Neuronal stem cell (in vitro differentiated cells): ENCODE results near the gene BABAM2. TPM values are rescaled to one million over a fixed set of nuclear protein-coding genes. Genes with fewer than 3 reads are reported as not detected.

Experiments used
- DNase-seq: peaks from one replicate; pipeline ENCODE4 v3.0.0-alpha.2; 2013; ENCODE audit warnings: low spot score
- H2AFZ ChIP-seq: one replicate; pipeline ENCODE4 v1.6.1; 2013; ENCODE audit warnings: mild to moderate bottlenecking, low read length, inconsistent platforms
- H2AK5ac ChIP-seq: 2 replicates; pipeline ENCODE4 v1.6.1; 2013; ENCODE audit warnings: low read depth, mild to moderate bottlenecking, inconsistent platforms, low read length, moderate library complexity, mixed read lengths
- H2BK120ac ChIP-seq: 2 replicates; pipeline ENCODE4 v1.6.1; 2013; ENCODE audit warnings: low read depth, mild to moderate bottlenecking, inconsistent platforms, low read length, moderate library complexity, mixed read lengths
- H2BK12ac ChIP-seq: one replicate; pipeline ENCODE4 v1.6.1; 2013; ENCODE audit warnings: low read length, inconsistent platforms
- H2BK15ac ChIP-seq: 2 replicates; pipeline ENCODE4 v1.6.1; 2013; ENCODE audit warnings: mild to moderate bottlenecking, low read length, inconsistent platforms, mixed read lengths
- H2BK5ac ChIP-seq: one replicate; pipeline ENCODE4 v1.6.1; 2013; ENCODE audit warnings: inconsistent platforms, mild to moderate bottlenecking, low read length, moderate library complexity
- H3K14ac ChIP-seq: one replicate; pipeline ENCODE4 v1.6.1; 2013; ENCODE audit warnings: low read length, inconsistent platforms
- H3K18ac ChIP-seq: 2 replicates; pipeline ENCODE4 v1.6.1; 2013; ENCODE audit warnings: low read length, inconsistent platforms
- H3K23ac ChIP-seq: 2 replicates; pipeline ENCODE4 v1.6.1; 2013; ENCODE audit warnings: low read depth, mild to moderate bottlenecking, mixed read lengths, low read length, inconsistent platforms; ENCODE audit not compliant: poor library complexity
- H3K27ac ChIP-seq: replicated peaks from 3 replicates; pipeline ENCODE4 v1.5.1; 2013; ENCODE audit warnings: low read length, inconsistent platforms
- H3K27me3 ChIP-seq, 3 experiments: 2 replicates each; pipeline ENCODE4 v1.6.1; 2013; ENCODE audit warnings: low read length in 3 of 3, mild to moderate bottlenecking in 2 of 3, inconsistent platforms in 1 of 3, low read depth in 1 of 3, mixed read lengths in 1 of 3, moderate library complexity in 1 of 3; ENCODE audit not compliant: control insufficient read depth in 3 of 3, insufficient read depth in 3 of 3
- H3K36me3 ChIP-seq, 2 donors: replicated peaks in 1 of 2; 2 replicates each; pipeline ENCODE4 v1.6.1; 2013; ENCODE audit warnings: low read length in 2 of 2; ENCODE audit not compliant: control insufficient read depth in 2 of 2, insufficient read depth in 2 of 2
- H3K4ac ChIP-seq: 2 replicates; pipeline ENCODE4 v1.6.1; 2013; ENCODE audit warnings: inconsistent platforms, mild to moderate bottlenecking, low read length, moderate library complexity
- H3K4me1 ChIP-seq, 2 donors: 1 replicate in 1 of 2; 2 replicates in 1 of 2; pipeline ENCODE4 v1.6.1; 2013; ENCODE audit warnings: low read length in 2 of 2, low read depth in 1 of 2; ENCODE audit not compliant: control insufficient read depth in 2 of 2, insufficient read depth in 1 of 2
- H3K4me2 ChIP-seq: one replicate; pipeline ENCODE4 v1.6.1; 2013; ENCODE audit warnings: mild to moderate bottlenecking, low read length, inconsistent platforms; ENCODE audit not compliant: insufficient read depth, poor library complexity, severe bottlenecking
- H3K4me3 ChIP-seq, 2 donors: 2 replicates each; pipeline ENCODE4 v1.5.1; 2013; ENCODE audit warnings: low read length in 2 of 2, mild to moderate bottlenecking in 2 of 2, inconsistent platforms in 1 of 2, moderate library complexity in 1 of 2
- H3K79me1 ChIP-seq: one replicate; pipeline ENCODE4 v1.6.1; 2013; ENCODE audit warnings: low read depth, mild to moderate bottlenecking, inconsistent platforms, low read length, moderate library complexity
- H3K9ac ChIP-seq: one replicate; pipeline ENCODE4 v1.6.1; 2013; ENCODE audit warnings: mild to moderate bottlenecking, low read depth, low read length, inconsistent platforms; ENCODE audit not compliant: poor library complexity
- H3K9me3 ChIP-seq, 2 donors: replicated peaks in 1 of 2; 2 replicates each; pipeline versions ENCODE3 to v1.6.1; 2013; ENCODE audit warnings: low read length in 2 of 2, mild to moderate bottlenecking in 2 of 2, inconsistent platforms in 1 of 2, low read depth in 1 of 2, mixed read lengths in 1 of 2, moderate library complexity in 1 of 2; ENCODE audit not compliant: control insufficient read depth in 2 of 2, insufficient read depth in 1 of 2
- H4K8ac ChIP-seq: one replicate; pipeline ENCODE4 v1.6.1; 2013; ENCODE audit warnings: low read depth, mild to moderate bottlenecking, inconsistent platforms, low read length, moderate library complexity
- H4K91ac ChIP-seq: one replicate; pipeline ENCODE4 v1.6.1; 2013; ENCODE audit warnings: low read length, low read depth, mild to moderate bottlenecking, inconsistent platforms; ENCODE audit not compliant: poor library complexity
- WGBS, 2 donors: extraction: QIAGEN DNeasy Blood & Tissue Kit; methylation state at CpG; one replicate each; pipeline ENCODE4 v1.1.7; 2013; ENCODE audit warnings: missing lambda C conversion rate in 2 of 2, mixed read lengths in 1 of 2; ENCODE audit not compliant: insufficient read length in 2 of 2, insufficient replicate concordance in 1 of 2; ENCODE audit errors: extremely low coverage in 2 of 2; 5-methylcytosine and 5-hydroxymethylcytosine counted together
- small RNA-seq: library from polyadenylated mRNA; stranded (forward); fragments of <200 nt; extraction: miRNeasy Mini kit (QIAGEN cat#:217004); gene quantifications from one replicate; pipeline ENCODE3, GENCODE V24; 2013; ENCODE audit not compliant: insufficient read depth

BABAM2 gene

DNA sequence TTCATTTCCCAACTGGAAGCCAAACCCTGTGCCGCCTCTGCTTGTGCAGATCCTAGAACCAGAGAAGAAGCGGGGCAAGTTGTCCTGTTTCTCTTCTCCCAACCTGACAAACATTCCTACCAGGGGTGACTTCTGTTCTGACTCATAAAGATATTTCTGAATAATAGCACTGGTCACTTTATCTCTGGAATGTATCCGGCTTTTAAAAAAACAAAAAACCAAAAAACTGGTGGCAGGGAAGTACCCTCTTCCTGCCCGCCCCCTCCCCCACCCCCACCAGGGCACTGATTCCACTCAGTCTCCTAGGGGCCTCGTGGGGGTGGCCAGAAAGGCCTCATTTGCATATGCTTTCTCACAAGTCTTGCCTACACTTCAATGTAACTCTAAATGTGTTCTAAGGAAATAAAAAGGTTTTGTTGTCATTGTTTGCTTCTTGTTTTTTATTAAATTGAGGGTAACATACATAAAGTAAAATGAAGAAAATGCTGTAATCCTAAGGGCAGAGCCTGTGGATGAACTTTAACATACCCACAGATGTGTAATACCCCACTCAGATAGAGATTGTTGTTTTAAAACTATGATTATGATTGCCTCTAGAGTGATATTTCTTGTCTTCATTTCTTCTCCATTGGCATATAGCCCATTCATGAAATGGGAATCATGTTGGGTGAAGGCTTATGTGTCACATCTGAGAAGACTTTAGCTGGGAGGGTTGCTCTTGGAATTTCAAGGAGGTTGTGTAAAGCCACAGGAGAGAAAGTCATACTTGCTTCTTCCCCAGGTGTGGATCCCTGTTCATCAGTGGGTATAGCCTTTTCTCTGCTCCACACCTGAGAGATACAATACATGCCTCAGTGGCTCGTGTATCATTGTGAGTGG is 496.8 kb downstream of the BABAM2 start:
- Histone ChIP-seq H3K18ac (no peak overlapping the region), H3K23ac (no peak overlapping the region), H2AK5ac (no peak overlapping the region), H3K4me3 (no peak overlapping the region), H4K91ac (no peak overlapping the region), H2BK12ac (no peak overlapping the region), H3K9ac (no peak overlapping the region), H3K27ac (no peak overlapping the region), H3K4ac (no peak overlapping the region), H3K4me1 (peaks cover 13 to 21% of the 10 kb centered on the region in 2 donors), H3K36me3 (no peaks in the 10 kb centered on the region), H2AFZ (no peak overlapping the region), H3K4me2 (no peak overlapping the region), H3K27me3 (no peaks in the 10 kb centered on the region), H4K8ac (no peak overlapping the region), H2BK15ac (no peak overlapping the region), H3K9me3 (no peaks in the 10 kb centered on the region), H2BK120ac (no peak overlapping the region), H2BK5ac (no peak overlapping the region), H3K14ac (no peak overlapping the region), H3K79me1 (no peaks in the 10 kb centered on the region)
- no CpG with 5 or more reads among the region's 6 CpGs for WGBS, 2 donors
- DNase-seq: no peak

Small RNA genes within 50 kb of the gene (small RNA-seq; reads per million reads assigned to genes)
- gene MIR4263 (not detected), gene RF02271 (not detected)
